HL-60 (cell line): Measurements from ENCODE around the gene GAMT.

Experiments
- DNase-seq, 2 experiments: peaks; one replicate each; pipeline ENCODE4 v3.0.0-alpha.2; 2010 to 2020; ENCODE audit warnings: low read depth in 1 of 2, low spot score in 1 of 2
- H3K27ac ChIP-seq: fragments of 250-450 bp; sonication (Bioruptor Pico); replicated peaks from 2 replicates; pipeline ENCODE4 v1.5.1; 2020; ENCODE audit warnings: mild to moderate bottlenecking, moderate library complexity
- H3K27me3 ChIP-seq: fragments of 250-450 bp; sonication (Bioruptor Pico); 2 replicates; pipeline ENCODE4 v1.5.1; 2021; ENCODE audit warnings: mild to moderate bottlenecking, moderate library complexity; ENCODE audit not compliant: insufficient read depth, poor library complexity, severe bottlenecking
- H3K4me3 ChIP-seq: replicated peaks from 2 replicates; pipeline ENCODE4 v1.5.1; 2011; ENCODE audit warnings: mild to moderate bottlenecking, control low read depth, low read length; ENCODE audit not compliant: insufficient read depth
- CTCF ChIP-seq: IDR thresholded peaks from one replicate; pipeline ENCODE4 v1.5.1; 2011; ENCODE audit warnings: low read length, control low read depth, inconsistent platforms; ENCODE audit not compliant: insufficient read depth
- GABPA ChIP-seq: IDR thresholded peaks from 2 replicates; pipeline ENCODE4 v1.6.1; 2012; ENCODE audit warnings: low read depth
- POLR2AphosphoS5 ChIP-seq: IDR thresholded peaks from 2 replicates; pipeline ENCODE4 v1.6.1; 2012; ENCODE audit warnings: low read depth
- SPI1 ChIP-seq: IDR thresholded peaks from 2 replicates; pipeline ENCODE4 v1.6.1; 2012; ENCODE audit warnings: low read depth, mild to moderate bottlenecking, borderline replicate concordance
- TF ChIP-seq, protein P1 (sequence below): IDR thresholded peaks from 2 replicates; pipeline ENCODE4 v1.6.1; 2012; ENCODE audit warnings: low read depth; ENCODE audit not compliant: insufficient replicate concordance

GAMT gene

GRCh38 chr19:1377965-1378785 is 23.2 kb downstream of the GAMT start:
- H3K27me3 ChIP-seq = no peaks in the 10 kb centered on the region
- no peak for DNase-seq
- TF ChIP-seq CTCF (no peak), SPI1 (no peak), POLR2AphosphoS5 (no peak), GABPA (no peak)
- TF ChIP-seq, protein P1, sequence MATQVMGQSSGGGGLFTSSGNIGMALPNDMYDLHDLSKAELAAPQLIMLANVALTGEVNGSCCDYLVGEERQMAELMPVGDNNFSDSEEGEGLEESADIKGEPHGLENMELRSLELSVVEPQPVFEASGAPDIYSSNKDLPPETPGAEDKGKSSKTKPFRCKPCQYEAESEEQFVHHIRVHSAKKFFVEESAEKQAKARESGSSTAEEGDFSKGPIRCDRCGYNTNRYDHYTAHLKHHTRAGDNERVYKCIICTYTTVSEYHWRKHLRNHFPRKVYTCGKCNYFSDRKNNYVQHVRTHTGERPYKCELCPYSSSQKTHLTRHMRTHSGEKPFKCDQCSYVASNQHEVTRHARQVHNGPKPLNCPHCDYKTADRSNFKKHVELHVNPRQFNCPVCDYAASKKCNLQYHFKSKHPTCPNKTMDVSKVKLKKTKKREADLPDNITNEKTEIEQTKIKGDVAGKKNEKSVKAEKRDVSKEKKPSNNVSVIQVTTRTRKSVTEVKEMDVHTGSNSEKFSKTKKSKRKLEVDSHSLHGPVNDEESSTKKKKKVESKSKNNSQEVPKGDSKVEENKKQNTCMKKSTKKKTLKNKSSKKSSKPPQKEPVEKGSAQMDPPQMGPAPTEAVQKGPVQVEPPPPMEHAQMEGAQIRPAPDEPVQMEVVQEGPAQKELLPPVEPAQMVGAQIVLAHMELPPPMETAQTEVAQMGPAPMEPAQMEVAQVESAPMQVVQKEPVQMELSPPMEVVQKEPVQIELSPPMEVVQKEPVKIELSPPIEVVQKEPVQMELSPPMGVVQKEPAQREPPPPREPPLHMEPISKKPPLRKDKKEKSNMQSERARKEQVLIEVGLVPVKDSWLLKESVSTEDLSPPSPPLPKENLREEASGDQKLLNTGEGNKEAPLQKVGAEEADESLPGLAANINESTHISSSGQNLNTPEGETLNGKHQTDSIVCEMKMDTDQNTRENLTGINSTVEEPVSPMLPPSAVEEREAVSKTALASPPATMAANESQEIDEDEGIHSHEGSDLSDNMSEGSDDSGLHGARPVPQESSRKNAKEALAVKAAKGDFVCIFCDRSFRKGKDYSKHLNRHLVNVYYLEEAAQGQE = no peak

DNA sequence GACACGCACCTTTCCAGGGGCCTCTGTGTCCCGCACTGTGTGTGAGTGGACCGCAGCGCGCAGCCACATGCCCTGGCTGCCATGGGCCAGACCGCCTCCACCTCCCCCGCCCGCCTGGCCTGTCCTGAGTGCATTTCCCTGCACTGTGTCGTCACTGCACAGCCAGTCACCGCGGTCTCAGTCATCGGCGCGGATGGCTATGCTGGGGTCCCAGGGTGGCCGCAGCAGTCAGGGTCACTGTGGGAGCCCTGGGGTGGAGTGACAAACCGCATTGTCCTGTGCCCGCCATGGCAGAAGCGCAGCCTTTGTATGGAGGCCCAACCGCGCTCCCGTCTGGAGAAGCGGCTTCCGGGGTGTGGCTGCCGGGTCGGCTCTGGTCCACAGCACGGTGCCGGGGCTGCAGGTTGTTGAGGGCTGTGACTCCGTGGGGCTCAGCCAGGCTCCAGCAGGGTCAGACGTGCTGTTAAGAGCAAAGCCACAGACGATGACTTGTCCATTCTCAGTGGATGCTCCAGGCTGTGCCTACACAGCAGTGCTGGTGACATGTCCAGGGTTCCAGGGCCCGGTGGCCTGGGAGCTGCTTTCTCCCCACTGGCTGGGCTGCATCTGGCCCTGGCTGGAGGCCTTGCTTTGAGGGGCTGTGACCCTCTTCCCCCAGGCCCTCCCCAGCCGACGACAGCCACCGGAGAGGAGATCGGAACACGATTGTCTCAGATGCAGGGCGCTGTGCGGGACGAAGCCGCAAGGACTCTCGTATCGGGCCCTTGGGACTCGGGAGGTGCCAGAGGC is 24.0 kb downstream of the GAMT start:
- no peak for DNase-seq
- Histone ChIP-seq H3K27ac (no peak overlapping the region), H3K27me3 (no peaks in the 10 kb centered on the region), H3K4me3 (no peak overlapping the region)
- TF ChIP-seq POLR2AphosphoS5 (no peak), SPI1 (no peak), CTCF (no peak), GABPA (no peak)
- TF ChIP-seq, protein P1 = no peak

More at GRCh38 chr19:1377965-1378785, 23.2 kb downstream of the GAMT start:
- Histone ChIP-seq H3K27ac (no peak overlapping the region), H3K4me3 (no peak overlapping the region)

DNA sequence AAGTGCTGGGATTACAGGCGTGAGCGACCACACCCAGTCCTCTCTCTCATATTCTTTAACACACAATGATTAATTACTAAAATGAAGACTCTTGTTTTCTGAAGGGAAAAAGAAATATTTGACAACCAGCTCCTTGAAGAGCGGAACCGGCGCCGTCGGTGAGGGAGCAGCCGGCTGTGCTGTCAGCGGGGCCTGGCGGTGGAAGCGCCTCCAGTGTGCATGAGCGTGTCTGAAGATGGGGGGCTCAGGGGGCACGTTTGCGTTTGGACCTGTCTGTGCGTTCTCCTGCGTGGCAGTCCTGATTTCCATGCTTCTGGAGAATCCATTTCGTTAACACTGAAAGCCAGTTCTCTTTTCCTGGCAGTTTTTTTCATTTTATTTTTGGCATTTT is 24.9 kb downstream of the GAMT start:
- no peak overlapping the region for H3K4me3 ChIP-seq
- TF ChIP-seq CTCF (no peak), GABPA (no peak), SPI1 (no peak), POLR2AphosphoS5 (no peak)
- TF ChIP-seq, protein P1 = no peak
- no peak for DNase-seq
- no peak overlapping the region for H3K27ac ChIP-seq
- no peaks in the 10 kb centered on the region for H3K27me3 ChIP-seq
